ENCODE results near the gene GPX2.

Gene GPX2

GRCh38 chr14:64910847-64911495 lies 31.6 kb downstream of the GPX2 start:
- DNase-seq = no peak

- no peak for DNase-seq
Observed at GRCh38 chr14:64906022-64906421, 36.5 kb downstream of the GPX2 start.

GRCh38 chr14:64899958-64900357 lies 42.6 kb downstream of the GPX2 start:
- DNase-seq = no peak

GRCh38 chr14:64891839-64892375 lies 50.6 kb downstream of the GPX2 start:
- no peak for DNase-seq

GRCh38 chr14:64891173-64891838 lies 51.2 kb downstream of the GPX2 start:
- no peak for DNase-seq

GRCh38 chr14:64889352-64889751 lies 53.2 kb downstream of the GPX2 start:
- no peak for DNase-seq
